Hepatocyte (in vitro differentiated cells): ENCODE results near the gene SLC8A1. TPM values are rescaled to one million over a fixed set of nuclear protein-coding genes. Genes with fewer than 3 reads are reported as not detected.

Experiments
- DNase-seq: peaks from one replicate; pipeline ENCODE4 v3.0.0-alpha.2; 2016; ENCODE audit warnings: low spot score
- H2AFZ ChIP-seq: fragments of 200-600 bp; sonication (generic); 2 replicates; pipeline ENCODE4 v1.6.0; 2016; ENCODE audit warnings: antibody characterized with exemption, mild to moderate bottlenecking
- H3K27ac ChIP-seq: fragments of 200-600 bp; sonication (generic); 2 replicates; pipeline ENCODE4 v1.5.1; 2016; ENCODE audit warnings: mild to moderate bottlenecking
- H3K27me3 ChIP-seq: fragments of 200-600 bp; sonication (generic); 2 replicates; pipeline ENCODE4 v1.6.1; 2016
- H3K36me3 ChIP-seq: fragments of 200-600 bp; sonication (generic); replicated peaks from 2 replicates; pipeline ENCODE4 v1.5.1; 2016; ENCODE audit warnings: low read depth; ENCODE audit not compliant: insufficient read depth
- H3K4me1 ChIP-seq: fragments of 200-600 bp; sonication (generic); 2 replicates; pipeline ENCODE4 v1.5.1; 2016; ENCODE audit warnings: mild to moderate bottlenecking, moderate library complexity; ENCODE audit not compliant: insufficient read depth
- H3K4me2 ChIP-seq: fragments of 200-600 bp; sonication (generic); 2 replicates; pipeline ENCODE4 v1.6.0; 2016
- H3K4me3 ChIP-seq: fragments of 200-600 bp; sonication (generic); 2 replicates; pipeline ENCODE4 v1.5.1; 2016; ENCODE audit warnings: mild to moderate bottlenecking
- H3K79me2 ChIP-seq: fragments of 200-600 bp; sonication (generic); 2 replicates; pipeline ENCODE4 v1.6.0; 2017; ENCODE audit warnings: mild to moderate bottlenecking
- H3K9me2 ChIP-seq: fragments of 200-600 bp; sonication (generic); replicated peaks from 2 replicates; pipeline ENCODE4 v1.6.0; 2017; ENCODE audit warnings: mild to moderate bottlenecking; ENCODE audit not compliant: insufficient read depth
- H3K9me3 ChIP-seq: fragments of 200-600 bp; sonication (generic); 2 replicates; pipeline ENCODE4 v1.5.1; 2016; ENCODE audit warnings: low read depth, mild to moderate bottlenecking
- H4K20me1 ChIP-seq: fragments of 200-600 bp; sonication (generic); 2 replicates; pipeline ENCODE4 v1.6.0; 2016; ENCODE audit warnings: mild to moderate bottlenecking; ENCODE audit not compliant: insufficient read depth, poor library complexity, severe bottlenecking
- CTCF ChIP-seq: fragments of 200-600 bp; sonication (generic); IDR thresholded peaks from 2 replicates; pipeline ENCODE4 v1.5.1; 2016; ENCODE audit warnings: antibody characterized with exemption, mild to moderate bottlenecking; ENCODE audit not compliant: poor library complexity
- EZH2 ChIP-seq: fragments of 200-600 bp; sonication (generic); IDR thresholded peaks from 2 replicates; pipeline ENCODE4 v1.6.1; 2016; ENCODE audit warnings: antibody characterized with exemption, mild to moderate bottlenecking, borderline replicate concordance
- EZH2phosphoT487 ChIP-seq: fragments of 200-600 bp; sonication (generic); IDR thresholded peaks from one replicate; pipeline ENCODE4 v1.6.1; 2018; ENCODE audit warnings: antibody characterized with exemption, mild to moderate bottlenecking, low read depth, moderate library complexity; ENCODE audit not compliant: unreplicated experiment, severe bottlenecking
- WGBS: methylation state at CpG from one replicate; pipeline ENCODE4 v1.1.6; 2016; ENCODE audit warnings: low lambda C conversion rate; ENCODE audit errors: missing lambda C conversion rate; 5-methylcytosine and 5-hydroxymethylcytosine counted together
- polyA plus RNA-seq: library from polyadenylated mRNA; unstranded; fragments of >200 nt; fragmentation: Nextera tagmentation; extraction: Ambion mirVana; gene quantifications from 2 replicates; pipeline ENCODE4 v1.2.1, GENCODE V29; 2016
- total RNA-seq: library from RNA; depleted of rRNA; stranded (reverse); fragments of >200 nt; gene quantifications from 2 replicates; pipeline ENCODE4 v1.2.3, GENCODE V29; 2014

Gene SLC8A1
- total and polyA plus RNA-seq, 2 experiments from 2014 or later = 2.2 to 8.9 TPM

DNA sequence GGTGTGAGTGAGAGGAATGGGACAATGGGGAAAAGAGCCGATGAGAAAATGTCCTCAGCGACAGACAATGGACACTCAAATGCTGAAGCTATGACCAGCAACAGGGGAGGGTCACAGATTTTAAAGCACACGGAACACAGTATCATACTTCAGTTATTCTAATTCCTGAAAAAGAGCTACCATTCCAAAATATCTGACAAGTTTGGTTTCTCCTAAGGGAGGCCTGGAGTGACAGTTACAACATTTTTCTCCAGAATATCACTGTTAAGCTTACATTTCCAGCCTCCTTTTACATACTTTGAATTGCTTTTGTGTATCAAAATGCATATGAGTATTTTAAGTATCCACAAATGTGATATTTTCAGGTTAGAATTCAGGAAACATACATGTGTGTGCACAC, 351.2 kb downstream of the SLC8A1 start:
- Histone ChIP-seq H3K9me3 (no peaks in the 10 kb centered on the region), H3K27me3 (no peaks in the 10 kb centered on the region), H3K79me2 (no peaks in the 10 kb centered on the region), H3K4me2 (no peak overlapping the region), H2AFZ (no peak overlapping the region), H3K4me1 (no peaks in the 10 kb centered on the region), H3K9me2 (no peaks in the 10 kb centered on the region), H4K20me1 (no peaks in the 10 kb centered on the region), H3K27ac (no peak overlapping the region), H3K36me3 (no peaks in the 10 kb centered on the region), H3K4me3 (no peak overlapping the region)
- no peak for DNase-seq
- TF ChIP-seq EZH2 = no peak
- 88% methylated on average over 3 of the region's 3 CpGs for WGBS

DNA sequence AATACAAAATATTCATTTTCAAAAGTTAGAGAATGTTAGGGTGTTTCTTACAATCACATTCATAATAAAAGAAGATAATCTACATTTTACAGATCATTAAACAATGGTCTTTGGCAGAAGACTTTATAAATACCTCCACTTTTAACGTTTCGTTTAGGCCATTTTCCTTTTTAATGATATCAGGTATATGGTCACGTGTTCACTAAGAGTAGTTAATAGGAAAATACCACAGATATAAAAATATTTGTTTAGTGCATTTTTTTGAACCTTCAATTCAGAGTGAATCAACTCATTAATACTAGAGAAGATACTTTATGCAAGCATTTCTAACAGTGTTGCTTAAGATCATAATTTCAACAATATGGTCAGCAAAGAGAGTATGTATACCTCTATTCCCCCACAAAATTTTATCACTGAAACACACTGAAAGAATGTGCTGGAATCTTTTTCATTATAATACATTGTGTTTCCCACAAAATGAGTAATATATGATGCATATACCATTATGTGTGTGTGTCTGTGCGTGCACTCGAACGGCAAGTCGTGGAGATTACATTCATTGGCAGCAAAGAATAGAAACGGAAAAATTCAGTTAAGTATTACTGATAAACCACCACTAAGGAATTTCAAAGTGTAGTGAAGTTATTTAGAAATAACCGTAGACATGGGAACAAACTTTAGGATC, 353.0 kb downstream of the SLC8A1 start:
- Histone ChIP-seq H4K20me1 (no peaks in the 10 kb centered on the region), H3K27me3 (no peaks in the 10 kb centered on the region), H2AFZ (no peak overlapping the region), H3K9me2 (no peaks in the 10 kb centered on the region), H3K79me2 (no peaks in the 10 kb centered on the region), H3K4me2 (no peak overlapping the region), H3K9me3 (no peaks in the 10 kb centered on the region), H3K4me1 (no peaks in the 10 kb centered on the region), H3K36me3 (no peaks in the 10 kb centered on the region), H3K4me3 (no peak overlapping the region), H3K27ac (no peak overlapping the region)
- WGBS = 87% methylated on average over 9 of the region's 9 CpGs
- DNase-seq = no peak
- TF ChIP-seq CTCF = no peak
- no peak for TF ChIP-seq EZH2
- no peak for TF ChIP-seq EZH2phosphoT487

DNA sequence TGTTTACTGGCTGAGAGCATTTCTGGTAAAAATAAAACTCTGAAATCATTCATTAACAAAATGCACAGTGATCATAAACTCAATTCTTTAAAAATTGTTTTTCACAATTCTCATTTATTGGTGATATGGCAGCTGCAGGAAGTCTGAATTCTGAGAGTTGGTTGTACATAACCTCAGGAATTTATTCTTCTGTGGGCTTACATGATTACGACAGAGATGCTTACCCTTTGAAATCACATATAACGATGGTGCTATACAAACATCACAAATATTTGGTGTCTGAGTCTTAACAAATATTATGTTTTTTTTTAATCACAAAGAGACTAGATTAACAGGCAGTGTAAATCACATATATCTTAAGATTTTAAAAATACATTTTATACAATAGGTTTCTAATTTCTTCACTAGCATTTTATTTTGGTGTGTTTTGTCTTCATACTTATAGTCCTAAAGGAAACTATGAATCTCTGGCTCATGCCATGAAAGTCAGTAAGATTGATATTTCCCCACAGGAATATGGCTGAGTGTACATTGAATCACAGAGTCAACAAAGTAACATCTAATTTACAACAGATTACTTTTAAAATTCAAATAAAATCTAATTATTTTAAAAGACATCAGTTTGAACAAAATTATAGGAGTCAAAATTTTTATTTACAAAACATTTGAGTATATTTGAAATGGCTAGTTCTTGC, 354.1 kb downstream of the SLC8A1 start:
- TF ChIP-seq CTCF = no peak
- TF ChIP-seq EZH2phosphoT487 = no peak
- no peak for TF ChIP-seq EZH2
- Histone ChIP-seq H4K20me1 (no peaks in the 10 kb centered on the region), H3K4me3 (no peak overlapping the region), H3K27me3 (no peaks in the 10 kb centered on the region), H3K4me1 (no peaks in the 10 kb centered on the region), H3K9me2 (no peaks in the 10 kb centered on the region), H3K79me2 (no peaks in the 10 kb centered on the region), H2AFZ (no peak overlapping the region), H3K4me2 (no peak overlapping the region), H3K9me3 (no peaks in the 10 kb centered on the region), H3K27ac (no peak overlapping the region), H3K36me3 (no peaks in the 10 kb centered on the region)
- 70% methylated on average over 2 of the region's 2 CpGs for WGBS
- DNase-seq = no peak

DNA sequence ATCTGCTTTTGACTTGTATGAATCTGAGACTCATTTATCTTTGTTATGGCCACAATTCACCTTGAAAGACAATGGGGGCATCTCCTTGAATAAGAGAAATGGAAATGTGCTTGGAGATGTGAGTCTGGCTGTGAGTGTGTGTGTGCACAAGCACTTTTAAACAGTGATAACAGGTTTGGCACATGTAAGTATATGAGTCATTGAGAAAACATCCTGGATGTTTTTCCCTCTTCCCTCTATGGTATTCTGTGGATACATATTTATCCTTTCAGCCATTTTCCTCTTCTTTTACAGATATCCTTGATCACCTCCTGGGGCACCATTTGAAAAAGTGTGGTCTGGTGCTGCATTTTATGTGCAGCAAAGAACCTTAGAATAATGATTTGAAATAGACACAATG, 355.5 kb downstream of the SLC8A1 start:
- Histone ChIP-seq H3K4me1 (no peaks in the 10 kb centered on the region), H3K4me3 (no peak overlapping the region), H4K20me1 (no peaks in the 10 kb centered on the region), H3K4me2 (no peak overlapping the region), H3K9me3 (no peaks in the 10 kb centered on the region), H3K27me3 (no peaks in the 10 kb centered on the region), H2AFZ (no peak overlapping the region), H3K27ac (no peak overlapping the region), H3K9me2 (no peaks in the 10 kb centered on the region), H3K79me2 (no peaks in the 10 kb centered on the region), H3K36me3 (no peaks in the 10 kb centered on the region)
- no peak for TF ChIP-seq EZH2
- TF ChIP-seq CTCF = no peak
- TF ChIP-seq EZH2phosphoT487 = no peak
- no peak for DNase-seq
